CD14-positive monocyte (primary cell): ENCODE results near the gene CELSR3. TPM values are rescaled to one million over a fixed set of nuclear protein-coding genes. Genes with fewer than 3 reads are reported as not detected.

ENCODE experiments used
- DNase-seq, 3 donors: peaks; one replicate each; pipeline ENCODE4 v3.0.0-alpha.2; 2011 to 2022
- H2AFZ ChIP-seq: 2 replicates; pipeline ENCODE4 v1.6.0; 2012; ENCODE audit warnings: mild to moderate bottlenecking, low read depth, low read length, inconsistent platforms; ENCODE audit not compliant: insufficient read depth, poor library complexity, severe bottlenecking
- H3K27ac ChIP-seq, 2 donors: 1 replicate in 1 of 2; 2 replicates in 1 of 2; pipeline ENCODE4 v1.5.1; 2012 to 2013; ENCODE audit warnings: low read length in 2 of 2, control low read depth in 1 of 2, inconsistent platforms in 1 of 2, low read depth in 1 of 2, mild to moderate bottlenecking in 1 of 2
- H3K27me3 ChIP-seq, 2 donors: one replicate each; pipeline versions ENCODE4 v1.6.0 to v1.6.1; 2011 to 2013; ENCODE audit warnings: low read length in 2 of 2; ENCODE audit not compliant: control insufficient read depth in 2 of 2, insufficient read depth in 2 of 2
- H3K36me3 ChIP-seq, 2 donors: replicated peaks in 1 of 2; 1 replicate in 1 of 2; 2 replicates in 1 of 2; pipeline versions ENCODE4 v1.5.1 to v1.6.1; 2012 to 2013; ENCODE audit warnings: low read length in 2 of 2, control low read depth in 1 of 2, inconsistent platforms in 1 of 2, mild to moderate bottlenecking in 1 of 2; ENCODE audit not compliant: insufficient read depth in 2 of 2, control insufficient read depth in 1 of 2
- H3K4me1 ChIP-seq, 2 donors: 1 replicate in 1 of 2; 2 replicates in 1 of 2; pipeline versions ENCODE4 v1.5.1 to v1.6.1; 2012 to 2013; ENCODE audit warnings: low read length in 2 of 2, control low read depth in 1 of 2, inconsistent platforms in 1 of 2, mild to moderate bottlenecking in 1 of 2, moderate library complexity in 1 of 2; ENCODE audit not compliant: insufficient read depth in 2 of 2, control insufficient read depth in 1 of 2
- H3K4me2 ChIP-seq: replicated peaks from 2 replicates; pipeline ENCODE3; 2012; ENCODE audit warnings: low read length, moderate library complexity, mild to moderate bottlenecking; ENCODE audit not compliant: poor library complexity, severe bottlenecking; ENCODE audit errors: extremely low read depth
- H3K4me3 ChIP-seq, 3 experiments: fragments of 200-600 bp in 1 of 3; sonication (generic) in 1 of 3; replicated peaks in 1 of 3; 1 replicate in 2 of 3; 2 replicates in 1 of 3; pipeline ENCODE4 v1.5.1; 2011 to 2013; ENCODE audit warnings: low read length in 3 of 3, mild to moderate bottlenecking in 3 of 3, control low read depth in 2 of 3, low read depth in 2 of 3, inconsistent platforms in 1 of 3, moderate library complexity in 1 of 3
- H3K79me2 ChIP-seq: 2 replicates; pipeline ENCODE4 v1.6.0; 2012; ENCODE audit warnings: mild to moderate bottlenecking, control low read depth, inconsistent platforms, low read length, moderate library complexity; ENCODE audit not compliant: insufficient read depth
- H3K9ac ChIP-seq: 2 replicates; pipeline ENCODE4 v1.6.0; 2017; ENCODE audit warnings: low read length, mild to moderate bottlenecking; ENCODE audit not compliant: insufficient read depth, poor library complexity, severe bottlenecking
- H3K9me3 ChIP-seq, 2 donors: replicated peaks in 1 of 2; 1 replicate in 1 of 2; 2 replicates in 1 of 2; pipeline versions ENCODE4 v1.5.1 to v1.6.1; 2012 to 2013; ENCODE audit warnings: low read length in 2 of 2, control low read depth in 1 of 2; ENCODE audit not compliant: control insufficient read depth in 1 of 2, insufficient read depth in 1 of 2
- H4K20me1 ChIP-seq: 2 replicates; pipeline ENCODE4 v1.6.0; 2012; ENCODE audit warnings: mild to moderate bottlenecking, low read length, control low read depth, moderate library complexity; ENCODE audit not compliant: insufficient read depth
- H3K27ac Mint-ChIP-seq, 7 donors: one replicate each; pipeline ENCODE4 v1.8.0; 2020; ENCODE audit warnings: mild to moderate bottlenecking in 7 of 7, mixed read lengths in 7 of 7, moderate library complexity in 6 of 7, inconsistent platforms in 2 of 7
- H3K27me3 Mint-ChIP-seq, 3 donors: one replicate each; pipeline ENCODE4 v1.8.0; 2021 to 2022; ENCODE audit warnings: low read depth in 3 of 3, mild to moderate bottlenecking in 3 of 3, mixed read lengths in 3 of 3, moderate library complexity in 3 of 3, inconsistent platforms in 1 of 3
- H3K36me3 Mint-ChIP-seq, 2 donors: one replicate each; pipeline ENCODE4 v1.8.0; 2020; ENCODE audit warnings: mixed read lengths in 2 of 2, inconsistent platforms in 1 of 2, mild to moderate bottlenecking in 1 of 2
- H3K4me1 Mint-ChIP-seq: one replicate; pipeline ENCODE4 v1.8.0; 2020; ENCODE audit warnings: mild to moderate bottlenecking, mixed read lengths
- H3K4me3 Mint-ChIP-seq, 2 donors: one replicate each; pipeline ENCODE4 v1.8.0; 2020; ENCODE audit warnings: mild to moderate bottlenecking in 2 of 2, mixed read lengths in 2 of 2, moderate library complexity in 1 of 2
- H3K9me3 Mint-ChIP-seq, 7 donors: one replicate each; pipeline ENCODE4 v1.8.0; 2020 to 2022; ENCODE audit warnings: mixed read lengths in 7 of 7, mild to moderate bottlenecking in 6 of 7, moderate library complexity in 6 of 7, inconsistent platforms in 2 of 7
- CTCF ChIP-seq: fragments of 200-600 bp; IDR thresholded peaks from one replicate; pipeline ENCODE4 v1.8.0; 2022; ENCODE audit warnings: antibody characterized with exemption, mild to moderate bottlenecking
- WGBS: methylation state at CpG from one replicate; pipeline ENCODE4 v1.1.5; 2013; ENCODE audit warnings: missing lambda C conversion rate; ENCODE audit not compliant: insufficient coverage; 5-methylcytosine and 5-hydroxymethylcytosine counted together
- intact Hi-C, 2 donors: fragments of 100-400 bp; cut with micrococcal nuclease; formaldehyde crosslinking; loops; one replicate each; pipeline versions ENCODE4 v1.15.0 to v1.15.1; 2023
- polyA plus RNA-seq, 3 donors: library from polyadenylated mRNA; depleted of rRNA in 1 of 3; unstranded in 2 of 3; stranded (reverse) in 1 of 3; fragments of 300-500 nt in 2 of 3; fragments of >200 nt in 1 of 3; fragmentation: Illumina TruSeq in 2 of 3; gene quantifications; 1 replicate in 2 of 3; 2 replicates in 1 of 3; pipeline ENCODE4 v1.2.3, GENCODE V29; 2012 to 2021

The CELSR3 gene
- polyA plus RNA-seq, 3 donors = 0.95 TPM; not detected in 2

DNA sequence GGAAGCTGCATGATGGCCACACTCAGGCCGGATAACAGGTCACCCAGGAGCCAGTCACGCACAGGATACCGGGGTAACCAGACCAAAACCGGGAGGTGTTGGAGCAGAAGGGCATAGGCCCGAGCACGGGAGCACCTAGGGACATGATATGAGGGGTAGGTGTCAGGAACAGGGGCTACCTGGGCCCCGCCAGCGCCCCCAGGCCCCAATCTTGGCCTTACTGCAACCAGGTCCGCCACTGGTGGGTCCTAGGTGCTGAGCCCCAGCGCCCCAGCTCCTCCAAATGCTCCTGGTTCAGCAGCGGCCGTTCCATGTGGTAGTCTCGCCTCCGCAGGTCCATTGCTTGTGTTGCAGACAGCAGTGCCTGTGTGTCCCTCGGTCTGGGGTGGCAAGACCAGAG is 29.4 kb downstream of the CELSR3 start:
- intact Hi-C loops = loop anchor here (10.0 kb wide), 1 partner anchor 168 kb away; a partner anchor contains a TSS
- no peak for TF ChIP-seq CTCF
- Histone ChIP-seq H2AFZ (no peak overlapping the region), H3K4me2 (no peak overlapping the region), H3K79me2 (peaks cover 19% of the 10 kb centered on the region), H3K9ac (no peak overlapping the region), H3K4me1 (peaks cover 21 to 32% of the 10 kb centered on the region in 2 donors), H4K20me1 (peaks cover 16% of the 10 kb centered on the region), H3K9me3 (no peaks in the 10 kb centered on the region), H3K36me3 (peaks cover 48 to 54% of the 10 kb centered on the region in 2 donors), H3K4me3 (no peak overlapping the region), H3K27me3 (no peaks in the 10 kb centered on the region), H3K27ac (no peak overlapping the region)
- no peak for DNase-seq
- Mint-ChIP-seq H3K27me3 (peaks cover 0 to 1% (median 0%) of the 10 kb centered on the region in 3 donors), H3K36me3 (peaks cover 40 to 53% of the 10 kb centered on the region in 2 donors), H3K9me3 (no peaks in the 10 kb centered on the region), H3K4me3 (peak overlapping the region in 1 of 2 donors; percentile 30), H3K4me1 (peaks cover 23% of the 10 kb centered on the region), H3K27ac (no peak overlapping the region)
- WGBS = 98% methylated on average over 12 of the region's 15 CpGs

GRCh38 chr3:48631516-48632448 is 30.9 kb downstream of the CELSR3 start:
- no peak overlapping the region for H3K4me3 Mint-ChIP-seq
- peaks cover 23% of the 10 kb centered on the region for H3K4me1 Mint-ChIP-seq
- intact Hi-C loops = loop anchor here (10.0 kb wide), 1 partner anchor 167 kb away; a partner anchor contains a TSS
- peaks cover 0 to 1% (median 0%) of the 10 kb centered on the region in 7 donors for H3K9me3 Mint-ChIP-seq
- Histone ChIP-seq H3K9me3 (no peaks in the 10 kb centered on the region), H2AFZ (no peak overlapping the region), H3K27me3 (no peaks in the 10 kb centered on the region), H3K9ac (no peak overlapping the region), H3K79me2 (peaks cover 19% of the 10 kb centered on the region), H3K27ac (no peak overlapping the region), H3K4me2 (no peak overlapping the region), H4K20me1 (peaks cover 16% of the 10 kb centered on the region), H3K36me3 (peaks cover 63 to 69% of the 10 kb centered on the region in 2 donors), H3K4me3 (no peak overlapping the region), H3K4me1 (peaks cover 21 to 32% of the 10 kb centered on the region in 2 donors)
- H3K27ac Mint-ChIP-seq = peak overlapping the region in 1 of 7 donors; percentile 12
- DNase-seq = no peak
- peaks cover 0 to 4% (median 1%) of the 10 kb centered on the region in 3 donors for H3K27me3 Mint-ChIP-seq
- WGBS = 96% methylated on average over 21 of the region's 22 CpGs
- peaks cover 53 to 67% of the 10 kb centered on the region in 2 donors for H3K36me3 Mint-ChIP-seq
- no peak for TF ChIP-seq CTCF
